Activated CD8-positive, alpha-beta memory T cell treated with anti-CD3 and anti-CD28 coated beads, Interleukin-2, amount 50 U/mL, for 4 hours (primary cell): ENCODE data around the gene CA12.

Experiments used
- DNase-seq: peaks from one replicate; pipeline ENCODE4 v3.0.0-alpha.2; 2020

Gene CA12

GRCh38 chr15:63299943-63300575 lies 81.6 kb downstream of the CA12 start:
- DNase-seq, result no peak

GRCh38 chr15:63296195-63296594 lies 85.5 kb downstream of the CA12 start:
- DNase-seq, result no peak

GRCh38 chr15:63295341-63295740 lies 86.3 kb downstream of the CA12 start:
- DNase-seq, result no peak

GRCh38 chr15:63294359-63294758 lies 87.3 kb downstream of the CA12 start:
- DNase-seq, result no peak

GRCh38 chr15:63292771-63293170 lies 88.9 kb downstream of the CA12 start:
- DNase-seq, result no peak

- DNase-seq, result no peak
Observed at GRCh38 chr15:63292241-63292640, 89.4 kb downstream of the CA12 start.

GRCh38 chr15:63291507-63291906 lies 90.1 kb downstream of the CA12 start:
- DNase-seq, result no peak

GRCh38 chr15:63288778-63289378 lies 92.8 kb downstream of the CA12 start:
- no peak for DNase-seq

- DNase-seq, result no peak
Observed at GRCh38 chr15:63288342-63288741, 93.3 kb downstream of the CA12 start.

GRCh38 chr15:63287109-63287508 lies 94.5 kb downstream of the CA12 start:
- no peak for DNase-seq

- DNase-seq, result no peak
Observed at GRCh38 chr15:63284335-63284734, 97.3 kb downstream of the CA12 start.

GRCh38 chr15:63283126-63283525 lies 98.5 kb downstream of the CA12 start:
- no peak for DNase-seq

GRCh38 chr15:63277893-63278456 lies 103.7 kb downstream of the CA12 start:
- DNase-seq, result no peak

- DNase-seq, result peak; percentile 75
Observed at GRCh38 chr15:63277038-63277892, 104.4 kb downstream of the CA12 start, which contains the start of gene APH1B. Gene APH1B (plus strand): TSS chr15:63277605. CDS start chr15:63277624, 19 bp downstream.

GRCh38 chr15:63276342-63277037 lies 105.2 kb downstream of the CA12 start:
- no peak for DNase-seq

- no peak for DNase-seq
Observed at GRCh38 chr15:63274427-63274826, 107.2 kb downstream of the CA12 start.
